GM23248 (cell line): ENCODE data around the gene CD59.

Experiments
- EZH2 ChIP-seq: fragments of 200-600 bp; sonication (generic); IDR thresholded peaks from 2 replicates; pipeline ENCODE4 v1.6.1; 2018; ENCODE audit warnings: antibody characterized with exemption, mild to moderate bottlenecking; ENCODE audit not compliant: insufficient read depth, poor library complexity, severe bottlenecking
- EZH2phosphoT487 ChIP-seq: fragments of 200-600 bp; sonication (generic); IDR thresholded peaks from 2 replicates; pipeline ENCODE4 v1.6.1; 2018; ENCODE audit warnings: antibody characterized with exemption, moderate library complexity, mild to moderate bottlenecking, low read depth; ENCODE audit not compliant: insufficient read depth

DNA sequence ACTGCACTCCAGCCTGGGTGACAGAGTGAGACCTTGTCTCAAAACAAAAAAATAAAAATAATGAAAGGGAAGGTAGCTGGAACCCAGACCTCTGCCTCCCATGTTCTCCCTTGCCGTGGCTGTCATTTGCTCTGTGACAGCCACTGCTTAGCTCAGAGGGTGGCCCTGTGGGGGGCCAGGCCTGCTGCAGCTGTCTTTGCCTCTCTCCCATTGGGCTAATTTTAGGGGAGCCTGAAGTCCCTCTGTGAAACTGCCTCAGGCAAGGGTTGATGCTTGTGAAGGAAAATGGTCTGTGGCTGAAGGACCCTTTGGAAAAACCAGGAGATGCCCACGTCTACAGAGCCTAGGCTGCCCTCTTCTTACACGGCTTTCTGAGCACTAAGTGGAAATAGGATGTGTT is 78.5 kb downstream of the CD59 start:
- TF ChIP-seq EZH2 (no peak), EZH2phosphoT487 (no peak)
